ENCODE data around the gene TRMO. TPM values are rescaled to one million over a fixed set of nuclear protein-coding genes. Genes with fewer than 3 reads are reported as not detected.
A peak's percentile ranks its signal among the peaks of the same experiment; 100 is the strongest.

The TRMO gene
- total RNA-seq, 1 donor from 2014 or later, result 32.4 TPM

DNA sequence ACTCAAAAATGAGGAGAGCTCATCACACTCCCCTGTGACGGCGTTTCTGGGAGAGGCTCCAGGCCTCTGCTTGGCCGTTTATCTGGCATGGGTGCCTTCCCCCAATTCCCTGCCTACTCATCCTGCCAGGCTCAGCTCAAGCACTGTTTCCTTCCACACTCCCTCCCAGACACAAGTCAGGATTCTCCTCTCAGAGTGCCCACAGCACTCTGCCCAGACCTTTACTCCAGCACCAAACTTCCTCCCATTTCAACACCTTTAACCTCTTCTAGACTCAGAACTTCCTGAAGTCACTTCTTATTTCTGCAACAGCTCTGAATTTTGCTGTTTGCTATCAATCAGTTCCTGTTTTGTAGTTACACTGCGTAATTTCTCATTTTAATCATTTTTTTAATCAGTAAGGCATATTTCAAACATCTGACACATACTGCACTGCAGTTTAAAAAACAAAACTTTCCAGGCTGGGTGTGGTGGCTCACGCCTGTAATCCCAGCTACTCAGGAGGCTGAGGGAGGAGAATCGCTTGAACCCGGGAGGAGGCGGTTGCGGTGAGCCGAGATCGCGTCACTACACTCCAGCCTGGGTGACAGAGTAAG is 16.0 kb downstream of the TRMO start:
- Mint-ChIP-seq H3K27ac (peak overlapping the region; percentile 82), H3K36me3 (ENCODE audit: low read depth) (peaks cover 78% of the 10 kb centered on the region), H3K4me1 (peaks cover 43% of the 10 kb centered on the region), H3K4me3 (peak overlapping the region; percentile 62), H3K9me3 (no peaks in the 10 kb centered on the region), H3K27me3 (no peaks in the 10 kb centered on the region)
- ATAC-seq (ENCODE audit: low read depth) (peak; percentile 57), DNase-seq (no peak)
- intact Hi-C loops (cut with micrococcal nuclease), result no loop called here
- ChIA-PET CTCF (interaction anchor here (1.0 to 1.5 kb wide), 2 partner anchors 18 to 197 kb away, joined by 3 read pairs; no protein-coding TSS in a partner anchor), POLR2A (interaction anchor here (1.5 to 1.9 kb wide), 2 partner anchors 15 to 209 kb away, joined by 3 to 16 read pairs; partner anchors contain the start of genes TRMO and XPA)
- TF ChIP-seq, protein P1, sequence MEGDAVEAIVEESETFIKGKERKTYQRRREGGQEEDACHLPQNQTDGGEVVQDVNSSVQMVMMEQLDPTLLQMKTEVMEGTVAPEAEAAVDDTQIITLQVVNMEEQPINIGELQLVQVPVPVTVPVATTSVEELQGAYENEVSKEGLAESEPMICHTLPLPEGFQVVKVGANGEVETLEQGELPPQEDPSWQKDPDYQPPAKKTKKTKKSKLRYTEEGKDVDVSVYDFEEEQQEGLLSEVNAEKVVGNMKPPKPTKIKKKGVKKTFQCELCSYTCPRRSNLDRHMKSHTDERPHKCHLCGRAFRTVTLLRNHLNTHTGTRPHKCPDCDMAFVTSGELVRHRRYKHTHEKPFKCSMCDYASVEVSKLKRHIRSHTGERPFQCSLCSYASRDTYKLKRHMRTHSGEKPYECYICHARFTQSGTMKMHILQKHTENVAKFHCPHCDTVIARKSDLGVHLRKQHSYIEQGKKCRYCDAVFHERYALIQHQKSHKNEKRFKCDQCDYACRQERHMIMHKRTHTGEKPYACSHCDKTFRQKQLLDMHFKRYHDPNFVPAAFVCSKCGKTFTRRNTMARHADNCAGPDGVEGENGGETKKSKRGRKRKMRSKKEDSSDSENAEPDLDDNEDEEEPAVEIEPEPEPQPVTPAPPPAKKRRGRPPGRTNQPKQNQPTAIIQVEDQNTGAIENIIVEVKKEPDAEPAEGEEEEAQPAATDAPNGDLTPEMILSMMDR (IDR thresholded peaks at IDR 0.05), result no peak

DNA sequence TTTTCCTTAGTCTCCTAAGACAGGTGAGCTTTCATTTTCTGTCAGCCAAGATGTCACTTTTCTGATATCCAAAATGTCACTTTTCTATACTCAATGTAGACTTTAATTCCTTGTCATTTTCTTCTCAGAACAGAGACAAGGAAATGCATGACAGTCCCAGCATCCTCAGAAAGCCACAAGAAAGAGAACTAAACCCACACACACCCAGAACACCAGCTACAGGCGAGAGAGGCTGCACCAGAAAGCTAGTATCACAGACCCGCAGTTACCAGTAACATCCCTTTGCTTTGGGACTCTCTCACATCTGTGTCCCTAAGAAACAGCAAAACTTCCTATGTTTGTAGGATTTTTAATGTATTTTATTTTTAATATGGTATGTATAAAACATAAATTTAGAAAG is 17.1 kb downstream of the TRMO start:
- CTCF ChIA-PET, result interaction anchor here (1.5 kb wide), 1 partner anchor 16 kb away, joined by 3 read pairs; no protein-coding TSS in a partner anchor
- DNase-seq, result no peak
- POLR2A ChIA-PET, result interaction anchor here (0.6 to 1.6 kb wide), 2 partner anchors 16 to 1219 kb away, joined by 3 to 5 read pairs; no protein-coding TSS in a partner anchor

DNA sequence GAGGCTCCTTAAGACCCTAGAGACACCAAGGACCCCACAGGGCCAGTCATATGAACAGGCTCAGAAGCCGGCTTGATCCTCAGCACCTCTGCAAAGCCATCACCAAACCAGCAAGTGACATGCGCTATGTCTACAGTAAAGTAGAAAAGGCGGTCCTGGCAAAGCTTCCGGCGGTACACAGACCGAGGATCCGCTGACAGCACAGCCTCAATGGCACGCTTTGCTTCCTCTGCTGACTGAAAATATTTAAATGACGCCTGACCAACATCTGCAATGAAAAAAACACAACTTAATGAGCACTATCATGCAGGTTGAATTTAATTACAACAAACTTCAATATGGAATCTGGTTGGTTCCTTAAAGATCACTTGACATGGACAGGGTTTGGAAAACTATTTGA is 17.6 kb downstream of the TRMO start:
- DNase-seq, result no peak
- TF ChIP-seq, protein P1 (IDR thresholded peaks at IDR 0.05), result no peak
- Mint-ChIP-seq H3K36me3 (ENCODE audit: low read depth) (peaks cover 71% of the 10 kb centered on the region), H3K4me3 (no peak overlapping the region), H3K9me3 (no peaks in the 10 kb centered on the region), H3K4me1 (peaks cover 49% of the 10 kb centered on the region), H3K27ac (no peak overlapping the region), H3K27me3 (no peaks in the 10 kb centered on the region)
- ChIA-PET POLR2A (interaction anchor here (1.6 kb wide), 1 partner anchor 17 kb away, joined by 5 read pairs; no protein-coding TSS in a partner anchor), CTCF (no interaction called here)
- intact Hi-C loops (cut with micrococcal nuclease), result no loop called here
- ATAC-seq (ENCODE audit: low read depth), result no peak

More for the DNA sequence above, 17.1 kb downstream of the TRMO start:
- no peak for ATAC-seq (ENCODE audit: low read depth)
- intact Hi-C loops (cut with micrococcal nuclease), result no loop called here
- H3K4me3 Mint-ChIP-seq, result no peak overlapping the region
- peaks cover 74% of the 10 kb centered on the region for H3K36me3 Mint-ChIP-seq (ENCODE audit: low read depth)
- no peaks in the 10 kb centered on the region for H3K9me3 Mint-ChIP-seq
- no peaks in the 10 kb centered on the region for H3K27me3 Mint-ChIP-seq
- TF ChIP-seq, protein P1 (IDR thresholded peaks at IDR 0.05), result no peak
- H3K4me1 Mint-ChIP-seq, result peaks cover 49% of the 10 kb centered on the region
- H3K27ac Mint-ChIP-seq, result no peak overlapping the region

DNA sequence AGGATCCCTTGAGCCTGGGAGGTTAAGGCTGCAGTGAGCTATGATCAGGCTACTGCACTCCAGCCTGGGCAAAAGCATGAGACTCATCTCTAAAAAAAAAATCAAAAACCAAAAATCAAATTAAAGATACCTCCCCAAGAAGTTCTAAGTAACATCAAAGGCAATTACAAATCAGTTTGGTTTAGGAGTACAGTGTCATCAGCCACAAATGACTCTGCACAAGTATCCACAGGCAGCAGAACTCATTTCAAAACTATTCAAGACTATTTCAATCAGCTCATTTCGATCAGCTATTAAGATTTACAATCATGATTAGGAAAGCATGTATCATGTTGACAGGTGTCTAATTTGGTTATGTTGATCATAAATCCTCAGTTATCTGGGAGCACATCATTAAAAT is 19.1 kb downstream of the TRMO start:
- DNase-seq, result no peak
- no peak overlapping the region for H3K4me3 Mint-ChIP-seq
- peaks cover 41% of the 10 kb centered on the region for H3K4me1 Mint-ChIP-seq
- ChIA-PET CTCF (interaction anchor here (1.5 to 3.0 kb wide), 3 partner anchors 20 to 192 kb away, joined by 3 to 11 read pairs (median 6); no protein-coding TSS in a partner anchor), POLR2A (interaction anchor here (0.6 kb wide), 1 partner anchor 19 kb away, joined by 3 read pairs; the partner anchor contains the start of gene TRMO)
- no peak for ATAC-seq (ENCODE audit: low read depth)
- peaks cover 62% of the 10 kb centered on the region for H3K36me3 Mint-ChIP-seq (ENCODE audit: low read depth)
- TF ChIP-seq, protein P1 (IDR thresholded peaks at IDR 0.05), result no peak
- intact Hi-C loops (cut with micrococcal nuclease), result no loop called here
- H3K27me3 Mint-ChIP-seq, result no peaks in the 10 kb centered on the region
- H3K27ac Mint-ChIP-seq, result no peak overlapping the region
- H3K9me3 Mint-ChIP-seq, result no peaks in the 10 kb centered on the region
